HG02798 (cell line): ENCODE measurements around the gene KRR1.
"Not testable (repeated sequence)": the region's sequence is repeated elsewhere in the genome, so short reads cannot be mapped to it uniquely, and the experiment has no call there.

Experiments used
- ATAC-seq: cut with Tn5 transposase; IDR thresholded peaks from one replicate; pipeline ENCODE4 v1.9.1; 2021; ENCODE audit warnings: mild to moderate bottlenecking; ENCODE audit not compliant: unreplicated experiment, poor library complexity

The KRR1 gene

DNA sequence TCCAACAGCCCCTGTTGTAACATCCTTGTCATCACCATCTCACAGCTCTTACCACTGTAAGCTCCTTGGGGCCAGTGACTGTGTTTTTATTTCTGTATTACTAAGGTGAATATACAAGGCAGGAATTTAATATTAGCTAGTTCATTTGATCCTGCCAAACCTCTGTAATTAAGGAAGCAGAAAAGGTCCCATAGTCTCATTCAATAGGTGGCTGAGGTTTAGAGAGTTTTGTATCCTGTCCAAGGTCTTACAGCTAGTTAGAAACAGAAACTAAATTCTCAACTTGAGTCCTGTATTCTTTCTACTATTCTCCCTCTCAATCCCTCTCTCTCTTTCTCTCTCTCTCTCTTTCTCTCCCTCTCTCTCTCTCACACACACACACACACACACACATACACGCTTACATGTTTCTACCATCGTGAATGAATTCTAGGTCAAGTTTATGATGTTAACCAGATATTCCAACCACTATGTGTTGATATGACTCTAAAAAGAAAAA lies 31.4 kb downstream of the KRR1 start:
- peak; percentile 38 for ATAC-seq

GRCh38 chr12:75478116-75478794 lies 33.2 kb downstream of the KRR1 start:
- ATAC-seq = no peak

DNA sequence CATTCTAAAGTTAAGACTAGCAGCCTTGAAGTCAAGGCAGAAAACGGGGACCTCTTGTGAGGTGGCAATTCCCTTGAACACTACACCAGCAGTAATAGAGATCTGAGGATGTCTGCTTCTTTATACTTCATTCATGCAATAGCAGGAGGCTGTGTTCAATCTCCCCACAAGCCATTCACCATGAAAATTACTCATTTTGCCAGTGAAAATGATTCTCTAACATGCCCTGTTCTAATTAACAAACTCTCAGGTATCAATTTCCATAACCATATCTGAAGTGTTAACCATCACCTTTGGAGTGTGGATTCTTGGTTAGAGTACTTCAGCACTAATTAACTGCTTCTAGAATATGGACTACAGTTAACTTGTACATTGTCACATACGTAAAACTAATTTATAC lies 34.3 kb downstream of the KRR1 start:
- ATAC-seq = no peak

GRCh38 chr12:75476071-75476470 lies 35.3 kb downstream of the KRR1 start:
- ATAC-seq = no peak

GRCh38 chr12:75474116-75474515 lies 37.3 kb downstream of the KRR1 start:
- ATAC-seq = no peak

- ATAC-seq = peak; percentile 40
Measured at GRCh38 chr12:75471902-75472890, 39.2 kb downstream of the KRR1 start.

DNA sequence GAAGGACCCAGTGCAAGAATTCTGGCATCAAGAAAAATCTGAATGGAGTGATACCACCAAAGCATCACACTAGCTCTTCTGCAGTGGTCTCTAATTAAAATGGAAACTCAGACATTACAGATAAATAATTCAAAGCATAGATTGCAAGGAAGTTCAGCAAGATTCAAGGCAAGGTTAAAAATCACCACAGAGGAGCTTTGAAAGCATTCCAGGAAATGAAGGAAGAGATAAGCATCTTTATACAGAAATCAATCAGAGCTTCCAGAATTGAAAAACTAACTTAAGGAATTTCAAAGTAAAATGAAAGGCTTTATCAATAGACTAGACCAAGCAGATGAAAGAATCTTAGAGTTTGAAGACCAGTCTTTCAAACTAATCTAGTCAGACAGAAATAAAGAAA lies 51.2 kb downstream of the KRR1 start:
- no peak for ATAC-seq

GRCh38 chr12:75459755-75460154 lies 51.7 kb downstream of the KRR1 start:
- ATAC-seq = no peak

DNA sequence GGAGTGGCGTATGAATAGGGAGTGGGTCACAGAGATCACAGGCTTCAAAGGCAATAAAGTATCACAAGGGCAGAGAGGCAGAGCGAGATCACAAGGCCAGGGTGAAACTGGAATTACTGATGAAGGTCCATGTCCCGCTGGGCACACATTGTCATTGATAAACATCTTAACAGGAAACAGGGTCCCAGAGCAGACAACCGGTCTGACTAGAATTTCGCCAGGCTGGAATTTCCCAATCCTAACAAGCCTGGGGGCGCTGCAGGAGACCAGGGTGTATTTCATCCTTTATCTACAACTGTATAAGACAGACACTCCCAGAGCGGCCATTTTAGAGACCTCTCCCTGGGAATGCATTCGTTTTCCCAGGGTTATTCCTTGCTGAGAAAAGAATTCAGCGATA lies 53.5 kb downstream of the KRR1 start:
- ATAC-seq = not testable (repeated sequence)

DNA sequence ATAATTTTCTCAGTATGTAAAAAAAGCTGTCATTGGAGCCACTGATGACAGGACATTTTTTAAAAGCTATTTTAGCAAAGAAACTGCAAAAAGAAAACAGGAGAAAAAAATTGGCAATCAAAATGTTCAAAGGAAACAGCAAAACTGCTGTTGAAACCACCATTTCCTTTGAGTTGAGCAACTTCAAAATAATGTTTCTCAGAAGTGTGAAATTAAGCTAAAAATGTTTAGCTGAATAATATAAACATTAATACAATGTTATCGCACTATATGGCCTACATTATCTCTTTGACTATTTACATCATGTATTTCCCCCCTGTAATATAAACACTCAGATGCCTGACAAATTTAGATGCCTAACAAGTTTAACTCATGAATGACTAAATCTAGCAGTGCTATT lies 54.2 kb downstream of the KRR1 start:
- no peak for ATAC-seq

- ATAC-seq = no peak
Measured at GRCh38 chr12:75455839-75456238, 55.6 kb downstream of the KRR1 start.

GRCh38 chr12:75452675-75453330 lies 58.6 kb downstream of the KRR1 start:
- ATAC-seq = no peak

GRCh38 chr12:75447691-75448393 lies 63.6 kb downstream of the KRR1 start:
- no peak for ATAC-seq

DNA sequence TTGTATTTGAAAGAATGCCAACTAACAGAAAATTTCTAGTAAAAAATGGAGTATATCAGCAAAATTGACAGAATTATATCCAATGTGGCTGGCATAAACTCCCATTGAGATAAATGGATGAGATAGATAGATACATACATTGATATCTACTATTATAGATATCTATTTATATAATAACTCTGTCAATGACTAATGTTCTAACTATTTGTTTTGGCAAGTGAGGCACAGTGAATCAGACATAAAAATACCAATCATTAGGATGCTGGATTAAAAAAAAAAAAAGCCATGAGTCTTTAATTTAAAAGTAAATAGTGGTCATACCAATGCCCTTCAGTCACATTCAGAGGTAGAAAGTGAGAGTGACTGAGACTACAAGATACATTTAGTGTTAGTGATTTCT lies 64.6 kb downstream of the KRR1 start:
- no peak for ATAC-seq

GRCh38 chr12:75445137-75445507 lies 66.3 kb downstream of the KRR1 start:
- not testable (repeated sequence) for ATAC-seq

DNA sequence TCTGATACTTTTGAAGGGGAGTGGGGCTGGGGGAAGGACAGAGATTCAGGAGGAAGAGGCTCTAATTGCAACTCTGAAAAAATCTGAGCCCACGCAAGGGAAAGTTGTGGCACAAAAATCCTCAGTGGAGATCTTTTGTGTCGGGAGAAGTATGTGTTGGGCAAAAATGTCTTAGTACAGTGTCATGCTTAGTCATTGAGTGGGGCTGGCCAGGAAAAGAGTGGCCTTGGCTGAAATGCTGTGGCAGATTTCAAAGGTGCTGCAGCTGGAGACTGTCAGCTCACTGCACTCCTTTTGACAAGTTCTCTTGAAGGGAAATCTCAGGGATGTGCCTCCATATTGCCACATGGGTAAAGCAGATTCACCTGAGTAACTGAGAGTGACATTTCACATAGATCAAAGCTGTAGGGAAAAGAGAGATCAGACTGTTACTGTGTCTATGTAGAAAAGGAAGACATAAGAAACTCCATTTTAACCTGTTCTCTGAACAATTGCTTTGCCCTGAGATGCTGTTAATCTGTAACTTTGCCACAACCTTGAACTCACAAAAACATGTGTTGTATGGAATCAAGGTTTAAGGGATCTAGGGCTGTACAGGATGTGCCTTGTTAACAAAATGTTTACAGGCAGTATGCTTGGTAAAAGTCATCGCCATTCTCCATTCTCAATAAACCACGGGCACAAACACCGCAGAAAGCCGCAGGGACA lies 66.8 kb downstream of the KRR1 start:
- no peak for ATAC-seq

DNA sequence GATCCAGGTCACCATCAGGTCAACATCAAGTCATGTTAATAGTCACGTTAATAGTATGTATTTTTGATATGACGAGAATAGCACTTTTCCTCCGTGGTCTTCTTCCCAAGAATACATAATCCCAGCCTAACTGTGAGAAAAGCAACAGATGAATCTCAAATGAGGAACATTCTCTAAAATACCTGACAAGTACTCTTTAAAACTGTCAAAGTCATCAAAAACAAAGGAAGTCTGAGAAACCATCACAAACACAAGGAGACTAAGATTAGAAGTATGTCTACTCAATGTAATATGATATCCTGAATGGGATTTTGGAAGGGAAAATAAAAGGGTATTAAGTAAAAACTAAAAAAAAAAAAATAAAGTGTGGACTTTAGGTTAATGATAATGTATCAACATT lies 67.7 kb downstream of the KRR1 start:
- ATAC-seq = no peak

DNA sequence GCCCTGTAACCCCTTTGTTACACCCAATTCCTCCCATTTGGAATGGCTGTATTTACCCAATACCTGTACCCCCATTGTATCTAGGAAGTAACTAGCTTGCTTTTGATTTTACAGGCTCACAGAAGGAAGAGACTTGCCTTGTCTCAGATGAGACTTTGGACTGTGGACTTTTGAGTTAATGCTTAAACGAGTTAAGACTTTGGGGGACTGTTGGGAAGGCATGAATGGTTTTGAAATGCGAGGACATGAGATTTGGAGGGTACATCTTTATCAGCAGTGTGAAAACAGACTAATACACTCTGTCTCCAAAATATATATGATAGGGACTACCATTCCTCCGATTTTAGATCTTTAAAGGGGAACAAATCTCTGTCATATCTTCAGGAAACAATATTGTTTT lies 69.0 kb downstream of the KRR1 start:
- ATAC-seq = not testable (repeated sequence)

GRCh38 chr12:75441687-75442449 lies 69.5 kb downstream of the KRR1 start:
- not testable (repeated sequence) for ATAC-seq
